Astrocyte (in vitro differentiated cells and primary cell): Measurements from ENCODE around the gene TMEM259. TPM values are rescaled to one million over a fixed set of nuclear protein-coding genes. Genes with fewer than 3 reads are reported as not detected.

Experiments
- DNase-seq: peaks from one replicate; pipeline ENCODE4 v3.0.0-alpha.2; 2010; ENCODE audit warnings: low read depth
- FAIRE-seq: peaks from 2 replicates; lab custom pipeline; 2011; peaks lifted over from hg19 to GRCh38; lab: Jason Lieb, UNC
- H2AFZ ChIP-seq: 2 replicates; pipeline ENCODE4 v1.6.0; 2012; ENCODE audit warnings: low read depth, low read length, inconsistent platforms
- H3K27ac ChIP-seq: 2 replicates; pipeline ENCODE4 v1.5.1; 2011; ENCODE audit warnings: low read depth, low read length, inconsistent platforms
- H3K27me3 ChIP-seq: 2 replicates; pipeline ENCODE4 v1.6.0; 2011; ENCODE audit warnings: low read length, inconsistent platforms; ENCODE audit not compliant: insufficient read depth
- H3K36me3 ChIP-seq: 2 replicates; pipeline ENCODE4 v1.5.1; 2011; ENCODE audit warnings: low read length, inconsistent platforms; ENCODE audit not compliant: insufficient read depth
- H3K4me1 ChIP-seq: 2 replicates; pipeline ENCODE4 v1.5.1; 2011; ENCODE audit warnings: low read length, inconsistent platforms; ENCODE audit not compliant: insufficient read depth
- H3K4me2 ChIP-seq: 2 replicates; pipeline ENCODE4 v1.6.0; 2012; ENCODE audit warnings: low read length, inconsistent platforms
- H3K4me3 ChIP-seq: 2 replicates; pipeline ENCODE4 v1.5.1; 2011; ENCODE audit warnings: low read depth, mild to moderate bottlenecking, low read length, inconsistent platforms; ENCODE audit not compliant: insufficient read depth
- H3K79me2 ChIP-seq: 2 replicates; pipeline ENCODE4 v1.6.0; 2012; ENCODE audit warnings: mild to moderate bottlenecking, low read length, inconsistent platforms; ENCODE audit not compliant: insufficient read depth
- H3K9ac ChIP-seq: 2 replicates; pipeline ENCODE4 v1.6.0; 2012; ENCODE audit warnings: mild to moderate bottlenecking, low read length, inconsistent platforms
- H3K9me3 ChIP-seq: 2 replicates; pipeline ENCODE4 v1.5.1; 2012; ENCODE audit warnings: low read depth, mild to moderate bottlenecking, low read length, inconsistent platforms; ENCODE audit not compliant: insufficient read depth
- H4K20me1 ChIP-seq: 2 replicates; pipeline ENCODE4 v1.6.0; 2012; ENCODE audit warnings: low read length, inconsistent platforms; ENCODE audit not compliant: insufficient read depth
- H3K27ac Mint-ChIP-seq: one replicate; pipeline ENCODE4 v1.8.0; 2021; ENCODE audit warnings: mild to moderate bottlenecking, mixed read lengths; ENCODE audit not compliant: unreplicated experiment
- H3K27me3 Mint-ChIP-seq: one replicate; pipeline ENCODE4 v1.8.0; 2021; ENCODE audit warnings: low read depth, mixed read lengths; ENCODE audit not compliant: unreplicated experiment
- H3K36me3 Mint-ChIP-seq: one replicate; pipeline ENCODE4 v1.8.0; 2021; ENCODE audit warnings: low read depth, mixed read lengths; ENCODE audit not compliant: unreplicated experiment
- H3K4me1 Mint-ChIP-seq: one replicate; pipeline ENCODE4 v1.8.0; 2021; ENCODE audit warnings: low read depth, mixed read lengths; ENCODE audit not compliant: unreplicated experiment
- H3K4me3 Mint-ChIP-seq: one replicate; pipeline ENCODE4 v1.8.0; 2021; ENCODE audit warnings: mild to moderate bottlenecking, moderate library complexity, mixed read lengths; ENCODE audit not compliant: unreplicated experiment
- H3K9me3 Mint-ChIP-seq: one replicate; pipeline ENCODE4 v1.8.0; 2021; ENCODE audit warnings: mild to moderate bottlenecking, mixed read lengths; ENCODE audit not compliant: unreplicated experiment
- CTCF ChIP-seq: IDR thresholded peaks from 2 replicates; pipeline ENCODE4 v1.5.1; 2011; ENCODE audit warnings: low read depth, mild to moderate bottlenecking, inconsistent platforms, low read length, moderate library complexity; ENCODE audit not compliant: insufficient read depth
- EZH2 ChIP-seq: IDR thresholded peaks from 2 replicates; pipeline ENCODE4 v1.6.1; 2012; ENCODE audit warnings: mild to moderate bottlenecking, low read length, inconsistent platforms; ENCODE audit not compliant: insufficient read depth
- total RNA-seq: library from RNA; stranded (reverse); gene quantifications from 2 replicates; pipeline ENCODE4 v1.2.1, GENCODE V29; 2021

Gene TMEM259
- total RNA-seq, 1 donor from 2014 or later = 155 TPM

- Histone ChIP-seq H3K9ac (peak overlapping the region; percentile 41), H3K9me3 (no peaks in the 10 kb centered on the region), H3K4me2 (peak overlapping the region; percentile 70), H3K27me3 (no peaks in the 10 kb centered on the region), H2AFZ (no peak overlapping the region), H3K4me1 (peaks cover 34% of the 10 kb centered on the region), H3K79me2 (peaks cover 82% of the 10 kb centered on the region), H4K20me1 (peaks cover 78% of the 10 kb centered on the region), H3K4me3 (no peak overlapping the region), H3K36me3 (no peaks in the 10 kb centered on the region), H3K27ac (peak overlapping the region; percentile 48)
- TF ChIP-seq EZH2 (no peak), CTCF (no peak)
- Mint-ChIP-seq H3K27ac (peak overlapping the region; percentile 78), H3K27me3 (no peaks in the 10 kb centered on the region), H3K4me1 (peaks cover 22% of the 10 kb centered on the region), H3K36me3 (no peaks in the 10 kb centered on the region), H3K4me3 (peak overlapping the region; percentile 71), H3K9me3 (no peaks in the 10 kb centered on the region)
- DNase-seq (no peak), FAIRE-seq (no peak)
These were observed 4.9 kb downstream of the TMEM259 start for GRCh38 chr19:1015782-1016646.

DNA sequence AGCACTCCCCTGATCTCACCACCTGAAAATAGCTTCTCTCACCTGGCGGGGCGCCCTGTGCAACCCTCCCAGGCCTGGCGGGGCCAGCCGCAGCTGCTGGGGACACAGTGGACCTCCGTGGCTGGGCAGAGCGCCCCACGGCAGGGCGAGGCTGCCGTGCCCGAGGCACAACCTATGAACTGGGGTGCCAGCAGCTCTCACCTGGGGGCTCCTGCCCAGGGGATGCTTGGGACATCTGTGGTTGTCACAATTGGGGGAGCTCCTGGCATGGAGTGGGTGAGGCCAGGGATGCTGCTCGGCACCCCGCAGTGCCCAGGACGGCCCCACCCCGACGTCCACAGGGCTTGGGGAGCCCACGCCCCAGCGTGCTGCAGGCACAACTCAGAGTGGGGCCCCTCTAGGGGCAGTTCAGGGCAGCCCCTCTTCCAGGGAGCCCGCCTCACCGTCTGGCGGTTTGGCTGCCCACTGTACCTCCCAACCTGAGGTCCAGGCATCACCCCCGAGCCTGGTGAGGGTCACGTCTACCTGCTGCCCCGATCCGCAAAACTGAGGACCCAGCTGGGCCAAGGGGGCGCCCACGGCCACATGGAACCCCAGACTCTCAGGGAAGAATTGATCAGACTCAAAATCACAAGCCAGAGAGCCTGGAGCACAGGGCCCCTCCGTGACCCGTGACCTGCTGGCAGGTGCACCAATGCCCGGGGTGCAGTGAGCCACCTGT is 5.7 kb downstream of the TMEM259 start:
- Histone ChIP-seq H3K4me1 (peaks cover 34% of the 10 kb centered on the region), H3K9me3 (no peaks in the 10 kb centered on the region), H3K9ac (no peak overlapping the region), H3K27me3 (no peaks in the 10 kb centered on the region), H2AFZ (no peak overlapping the region), H3K27ac (no peak overlapping the region), H3K4me2 (no peak overlapping the region), H3K79me2 (peaks cover 75% of the 10 kb centered on the region), H3K4me3 (no peak overlapping the region), H4K20me1 (peaks cover 76% of the 10 kb centered on the region), H3K36me3 (no peaks in the 10 kb centered on the region)
- peak overlapping the region; percentile 77 for H3K27ac Mint-ChIP-seq
- no peaks in the 10 kb centered on the region for H3K36me3 Mint-ChIP-seq
- DNase-seq (no peak), FAIRE-seq (no peak)
- H3K27me3 Mint-ChIP-seq = no peaks in the 10 kb centered on the region
- TF ChIP-seq CTCF = no peak
- TF ChIP-seq EZH2 = no peak
- peaks cover 22% of the 10 kb centered on the region for H3K4me1 Mint-ChIP-seq
- H3K9me3 Mint-ChIP-seq = no peaks in the 10 kb centered on the region
- H3K4me3 Mint-ChIP-seq = no peak overlapping the region
